ENCODE data around the gene TEX261.

Gene TEX261

GRCh38 chr2:70981421-70981820, 13.3 kb downstream of the TEX261 start:
- DNase-seq: no peak

- no peak for DNase-seq
Observed at GRCh38 chr2:70979626-70980025, 15.0 kb downstream of the TEX261 start.

DNA sequence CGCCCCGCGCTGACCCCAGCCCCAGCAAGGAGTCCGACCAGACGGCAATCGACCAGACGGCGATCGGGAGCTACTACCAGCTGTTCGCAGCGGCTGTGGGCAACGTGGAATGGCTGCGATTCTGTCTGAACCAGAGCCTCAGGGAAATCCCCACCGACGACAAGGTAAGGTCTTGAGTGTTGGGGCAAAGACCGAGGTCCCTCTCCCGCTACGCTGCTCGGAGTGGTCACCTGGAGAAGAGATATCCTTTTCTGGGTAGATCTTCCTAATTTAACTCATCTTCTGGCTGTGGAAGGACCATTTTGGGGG, 15.5 kb downstream of the TEX261 start:
- no peak for DNase-seq

DNA sequence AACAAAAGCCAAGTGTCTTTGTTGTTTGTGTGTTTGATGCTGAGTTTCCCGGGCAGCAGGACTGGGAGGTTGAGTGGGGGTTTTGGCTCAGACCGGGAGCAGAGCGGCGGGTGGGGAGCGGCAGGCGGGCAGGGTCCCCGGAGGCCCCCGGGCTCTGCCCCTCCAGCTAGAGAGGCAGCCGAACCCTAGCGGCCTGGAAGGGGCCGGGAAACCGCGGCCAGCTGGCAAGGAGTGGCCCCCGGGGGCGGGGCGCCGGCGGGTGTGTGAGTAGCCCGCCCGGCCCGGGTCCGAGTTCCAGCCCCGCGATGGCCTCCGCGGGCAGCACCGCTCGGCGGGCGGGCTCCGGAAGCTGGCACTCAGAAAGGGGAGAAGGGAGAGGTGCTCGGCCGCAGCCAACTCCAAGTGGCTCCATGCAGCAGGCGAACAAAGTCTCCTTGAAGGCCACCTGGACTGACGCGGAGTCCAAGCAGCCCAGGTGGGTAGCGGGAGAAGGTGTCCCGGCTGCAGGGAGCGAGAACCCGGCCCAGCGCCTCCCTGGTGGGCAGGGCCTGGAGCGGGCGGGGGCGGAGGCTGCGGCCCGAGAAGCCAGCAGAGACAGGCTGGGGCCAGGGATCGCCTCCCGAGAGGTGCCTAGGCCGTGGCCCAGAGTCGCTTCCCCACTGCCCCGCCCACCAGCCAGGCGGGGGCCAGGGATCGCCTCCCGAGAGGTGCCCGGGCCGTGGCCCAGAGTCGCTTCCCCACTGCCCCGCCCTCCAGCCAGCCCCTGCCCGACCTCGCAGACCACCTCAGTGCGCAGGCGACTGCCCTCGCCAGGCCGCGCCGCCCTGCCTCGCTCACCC, 16.1 kb downstream of the TEX261 start, which contains the start of gene ANKRD53:
Gene ANKRD53, plus strand, starts transcription at position 290 of the 839 bp plus-strand sequence. Its CDS starts 16 bp downstream, at position 306.
- DNase-seq: peak; percentile 28 to 52 (median 41)

DNA sequence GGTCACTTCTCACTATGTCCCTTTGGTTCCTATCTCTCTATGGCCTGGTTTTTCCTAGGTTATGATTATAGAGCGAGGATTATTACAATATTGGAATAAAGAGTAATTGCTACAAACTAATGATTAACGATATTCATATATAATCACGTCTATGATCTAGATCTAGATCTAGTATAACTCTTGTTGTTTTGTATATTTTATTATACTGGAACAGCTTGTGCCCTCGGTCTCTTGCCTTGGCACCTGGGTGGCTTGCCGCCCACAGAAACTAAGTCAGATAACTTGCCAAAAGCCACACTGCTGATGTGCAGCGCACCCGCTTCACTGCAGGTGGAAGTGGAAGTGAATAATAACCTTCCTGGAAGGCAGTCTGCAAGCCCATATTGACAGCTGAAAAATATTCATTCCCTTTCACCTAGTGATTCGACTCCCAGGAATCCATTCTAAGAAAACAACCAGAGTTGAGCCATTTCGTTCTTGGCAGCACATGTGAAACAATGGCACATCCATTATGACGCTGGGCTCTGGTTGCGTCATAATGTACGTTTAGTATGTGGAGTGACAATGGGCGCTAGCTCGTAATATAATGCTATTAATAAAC, 17.0 kb downstream of the TEX261 start:
- peak; percentile 71 to 75 (median 75) for DNase-seq

DNA sequence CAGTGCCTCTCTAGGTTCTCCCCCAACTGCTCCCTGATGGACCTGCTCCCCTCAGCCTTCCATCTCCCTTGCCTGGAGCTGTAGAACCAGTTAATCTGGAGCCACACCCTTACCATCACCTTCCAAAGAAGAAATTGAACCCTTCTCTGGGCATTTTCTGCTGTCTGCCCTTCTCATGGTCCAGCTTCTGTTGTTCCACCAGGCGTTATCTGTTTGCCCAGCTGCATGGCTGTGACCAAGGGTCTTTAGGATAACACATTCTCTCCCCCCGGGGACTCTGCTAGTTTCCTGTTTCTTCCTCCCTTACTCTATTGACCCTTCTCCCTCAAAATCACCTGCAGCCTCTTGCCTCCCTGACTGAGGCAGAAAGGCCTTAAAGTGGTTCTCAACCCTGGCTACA, 19.4 kb downstream of the TEX261 start:
- DNase-seq: no peak

DNA sequence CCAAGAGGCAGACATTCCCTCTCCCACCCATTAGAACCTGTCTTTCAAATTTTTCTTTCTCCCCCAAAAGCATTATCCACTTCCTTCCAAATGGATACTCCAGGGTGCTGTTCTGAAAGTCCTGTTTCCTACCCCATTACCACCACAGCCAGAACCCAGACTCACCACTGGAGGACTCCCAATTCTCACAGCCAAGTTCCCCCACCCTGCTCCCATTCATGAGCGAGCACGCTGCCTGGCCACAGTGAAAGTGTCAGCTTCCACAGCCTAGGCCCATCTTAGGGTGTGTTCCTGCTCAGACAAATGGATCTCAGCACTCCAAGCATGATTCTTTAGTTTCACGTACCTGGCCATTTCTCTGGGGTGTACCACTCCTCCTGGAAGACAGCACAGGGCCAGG, 20.1 kb downstream of the TEX261 start:
- no peak for DNase-seq

GRCh38 chr2:70967189-70967588, 27.5 kb downstream of the TEX261 start:
- no peak for DNase-seq

DNA sequence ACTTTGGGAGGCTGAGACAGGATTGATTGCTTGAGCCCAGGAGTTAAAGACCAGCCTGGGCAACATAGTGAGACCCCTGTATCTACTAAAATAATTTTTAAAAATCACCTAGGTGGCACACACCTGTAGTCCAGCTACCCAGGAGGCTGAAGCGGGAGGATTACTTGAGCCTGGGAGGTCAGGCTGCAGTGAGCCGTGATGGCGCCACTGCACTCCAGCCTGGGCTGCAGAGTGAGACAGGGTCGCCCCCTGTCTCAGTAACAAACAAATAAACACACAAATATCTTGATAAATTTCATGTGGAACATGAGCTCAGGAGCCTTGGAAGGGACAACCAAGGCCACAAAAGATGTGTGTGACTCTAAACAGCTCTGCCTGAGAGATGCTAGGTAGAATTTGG, 28.0 kb downstream of the TEX261 start:
- DNase-seq: no peak

DNA sequence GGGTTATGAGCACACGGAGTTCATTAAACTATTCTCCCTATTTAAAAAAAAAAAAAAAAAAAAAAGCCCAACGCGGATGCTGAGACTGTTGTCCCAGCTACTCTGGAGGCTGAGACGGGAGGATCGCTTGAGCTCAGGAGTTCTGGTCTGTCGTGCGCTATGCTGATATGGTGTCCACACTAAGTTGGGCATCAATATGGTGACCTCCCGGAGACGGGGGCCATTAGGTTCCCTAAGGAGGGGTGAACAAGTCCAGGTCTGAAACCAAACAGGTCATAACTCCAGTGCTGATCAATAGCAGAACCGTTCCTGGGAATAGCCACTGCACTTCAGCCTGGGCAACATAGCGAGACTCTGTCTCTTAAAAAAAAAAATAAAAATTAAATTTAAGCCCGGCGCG, 29.2 kb downstream of the TEX261 start:
- DNase-seq: no peak

DNA sequence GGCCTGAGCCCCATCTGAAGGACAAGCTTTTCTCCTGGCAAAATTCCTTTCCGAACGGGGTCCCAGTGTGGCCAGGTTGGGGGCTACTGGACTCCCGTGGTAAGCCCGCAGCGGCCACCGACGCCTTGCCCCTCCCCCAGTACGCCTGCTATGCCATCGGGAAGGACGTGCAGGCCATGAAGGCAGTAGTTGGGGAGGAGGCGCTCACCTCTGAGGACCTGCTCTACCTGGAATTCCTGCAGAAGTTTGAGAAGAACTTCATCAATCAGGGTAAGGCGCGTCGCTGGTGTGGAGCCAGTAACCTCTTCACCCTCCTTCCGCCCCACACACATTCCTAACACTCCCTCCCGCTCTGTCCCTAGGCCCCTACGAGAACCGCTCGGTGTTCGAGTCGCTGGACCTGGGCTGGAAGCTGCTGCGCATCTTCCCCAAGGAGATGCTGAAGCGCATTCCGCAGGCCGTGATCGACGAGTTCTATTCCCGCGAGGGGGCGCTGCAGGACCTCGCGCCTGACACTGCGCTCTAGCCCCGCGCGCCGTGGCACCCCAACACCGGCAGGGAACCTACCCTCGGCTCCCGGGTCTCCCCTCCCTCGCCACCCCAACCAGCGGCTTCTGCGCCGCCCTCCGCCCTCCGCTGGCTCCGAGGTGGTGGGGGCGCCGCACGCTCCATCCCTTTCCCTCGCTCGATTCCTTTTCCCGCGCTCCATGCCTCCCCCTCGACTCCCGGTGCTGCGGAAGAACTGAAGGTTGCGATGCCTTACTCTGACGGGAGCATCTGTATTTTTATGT, 29.9 kb downstream of the TEX261 start:
- DNase-seq: peak; percentile 85 to 94 (median 88)

DNA sequence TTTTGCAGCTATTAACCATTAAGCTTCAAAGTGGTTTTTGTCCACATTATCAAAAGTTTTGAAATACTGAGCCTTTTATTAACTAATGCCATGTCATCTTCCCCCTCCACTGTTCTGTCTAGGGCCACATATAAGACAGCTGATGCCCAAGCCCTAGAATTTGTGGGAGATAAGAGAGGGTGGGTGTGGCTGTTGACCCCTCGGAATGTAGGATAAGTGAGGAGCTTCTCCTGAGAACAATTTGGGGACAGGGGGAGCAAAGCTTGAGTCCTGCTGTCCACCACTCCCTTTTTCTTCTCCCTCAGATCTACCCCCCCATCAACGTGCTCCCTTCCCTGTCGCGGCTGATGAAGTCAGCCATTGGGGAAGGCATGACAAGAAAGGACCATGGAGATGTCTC, 30.5 kb downstream of the TEX261 start:
- no peak for DNase-seq

- no peak for DNase-seq
Observed at GRCh38 chr2:70962885-70963878, 31.5 kb downstream of the TEX261 start.

DNA sequence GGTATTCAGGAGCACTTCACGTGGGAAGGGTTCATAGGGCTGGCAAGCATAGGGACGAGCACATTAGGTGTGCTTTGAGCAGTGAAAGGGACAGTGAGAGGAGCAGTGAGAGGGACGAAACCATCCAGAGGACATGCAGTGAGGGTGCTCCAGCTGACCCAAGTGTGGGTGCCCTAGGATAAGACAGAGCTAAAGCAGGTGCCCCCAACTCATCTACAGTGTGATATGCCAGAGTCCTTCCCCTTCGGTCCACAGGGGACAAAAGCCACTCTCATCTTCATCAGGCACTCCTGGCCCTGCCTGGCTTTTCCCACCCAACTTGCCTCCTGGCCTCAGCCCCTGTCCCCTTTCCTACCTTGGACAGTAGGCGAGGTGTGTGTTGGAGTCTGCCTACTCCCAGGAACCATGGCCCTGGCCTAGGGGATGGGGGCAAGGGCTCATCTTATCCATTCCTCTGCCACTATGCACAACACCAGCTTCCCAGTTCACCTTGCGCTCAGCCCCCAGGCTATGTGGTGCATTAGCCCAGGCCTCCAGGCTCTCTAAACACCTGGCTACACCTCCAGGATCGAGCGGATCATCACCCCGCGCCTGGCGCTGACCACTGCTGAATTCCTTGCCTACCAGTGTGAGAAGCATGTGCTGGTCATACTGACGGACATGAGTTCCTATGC, 32.3 kb downstream of the TEX261 start:
- no peak for DNase-seq

- DNase-seq: no peak
Observed at GRCh38 chr2:70961648-70961994, 33.1 kb downstream of the TEX261 start.

DNA sequence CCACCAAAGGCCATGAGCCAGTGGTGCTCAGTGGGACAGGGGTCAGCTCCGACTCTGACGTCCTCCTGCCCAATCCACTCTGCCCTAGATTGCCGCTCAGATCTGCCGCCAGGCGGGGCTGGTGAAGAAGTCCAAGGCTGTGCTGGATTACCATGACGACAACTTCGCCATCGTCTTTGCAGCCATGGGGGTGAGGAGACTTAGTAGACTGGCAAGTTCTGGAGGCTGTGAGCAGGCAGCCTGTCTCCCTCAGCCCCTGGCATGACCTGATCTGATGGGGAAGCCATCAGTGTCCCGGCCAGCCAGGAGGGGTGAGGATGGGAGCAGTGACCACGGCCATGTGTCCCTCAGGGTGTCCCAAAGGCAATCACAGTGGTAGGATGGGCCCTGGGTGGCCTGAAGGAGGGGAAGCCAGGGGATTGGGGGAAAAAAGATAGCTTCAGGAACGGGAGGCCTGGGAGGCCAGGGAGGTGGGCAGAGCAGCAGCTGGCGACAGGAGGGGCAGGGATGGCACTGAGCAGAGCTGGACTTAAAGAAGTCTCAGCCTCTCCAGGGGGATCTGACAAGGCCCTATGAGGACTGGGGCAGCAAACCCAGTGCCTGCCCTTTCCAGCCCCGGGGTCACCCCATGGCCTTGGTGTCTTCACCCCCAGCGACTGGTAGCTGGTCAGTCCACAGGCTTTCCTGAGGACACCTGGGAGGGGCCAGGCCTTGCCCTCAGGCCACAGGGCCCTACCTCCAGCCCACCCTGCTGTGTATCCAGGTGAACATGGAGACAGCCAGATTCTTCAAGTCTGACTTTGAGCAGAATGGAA, 33.6 kb downstream of the TEX261 start:
- no peak for DNase-seq

DNA sequence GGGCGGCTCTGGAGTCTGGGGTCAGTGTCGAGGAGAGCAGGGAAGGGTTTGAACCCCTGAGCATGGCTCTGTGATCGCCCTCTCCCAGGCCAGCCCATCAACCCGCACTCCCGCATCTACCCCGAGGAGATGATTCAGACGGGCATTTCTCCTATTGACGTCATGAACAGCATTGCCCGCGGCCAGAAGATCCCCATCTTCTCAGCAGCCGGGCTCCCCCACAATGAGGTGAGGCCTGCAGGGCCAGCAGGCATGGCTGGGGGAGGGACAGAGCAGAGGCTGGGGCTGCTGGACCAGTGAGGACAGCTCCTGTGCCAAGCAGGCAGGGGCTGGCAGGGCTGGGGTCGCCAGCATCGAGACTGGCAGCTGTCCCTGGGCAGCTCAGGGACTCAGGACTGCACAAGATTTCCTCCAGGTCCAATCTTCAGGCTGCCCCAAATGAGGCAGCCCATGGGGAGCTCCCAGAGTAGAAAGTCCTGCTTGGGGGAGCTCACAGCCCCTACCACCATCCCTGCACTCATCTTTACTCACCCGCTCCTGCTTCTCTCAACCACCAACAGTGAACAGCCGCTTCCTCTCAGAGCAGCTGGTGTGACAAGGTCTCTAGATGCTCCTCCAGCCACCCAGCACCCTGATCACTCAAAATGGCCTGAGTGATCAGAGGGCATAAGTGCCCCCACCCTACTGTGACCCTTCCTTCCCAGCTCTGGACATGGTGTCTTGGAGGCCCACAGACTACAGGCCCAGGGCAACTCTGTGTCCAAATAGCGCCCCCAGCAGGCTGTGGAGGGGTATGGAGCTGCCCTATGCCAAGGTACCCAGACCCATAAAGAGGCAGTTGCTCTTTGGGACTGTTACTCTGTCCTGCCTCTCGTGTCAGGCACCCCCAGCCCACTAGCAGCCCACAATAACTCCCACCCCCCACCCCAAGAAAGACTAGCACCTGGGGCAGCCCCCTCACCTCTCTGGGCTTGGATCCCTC, 34.5 kb downstream of the TEX261 start:
- DNase-seq: no peak

DNA sequence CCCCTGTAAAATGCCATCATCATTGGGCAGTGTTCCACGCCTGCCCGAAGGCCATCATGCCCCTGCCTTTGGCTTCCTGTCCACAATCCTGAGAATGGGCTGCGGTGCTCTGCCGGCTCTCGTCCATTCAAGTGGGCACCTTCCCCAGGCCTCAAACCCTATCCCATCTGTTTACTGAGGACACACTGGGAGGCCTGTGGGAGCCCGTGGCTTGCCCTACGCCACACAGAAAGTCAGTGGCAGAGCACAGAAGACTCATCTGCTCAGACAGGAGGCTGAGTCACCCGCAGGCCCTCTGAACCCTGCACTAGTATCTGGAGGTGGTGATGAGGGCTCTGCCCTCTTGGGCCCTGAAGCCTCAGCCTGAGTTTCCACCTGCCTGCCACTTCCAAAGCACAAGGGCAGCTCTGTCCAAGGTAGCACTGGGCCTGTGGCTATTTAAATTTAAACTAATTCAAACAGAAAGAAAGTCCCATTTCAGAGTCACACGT, 35.4 kb downstream of the TEX261 start:
- DNase-seq: no peak

DNA sequence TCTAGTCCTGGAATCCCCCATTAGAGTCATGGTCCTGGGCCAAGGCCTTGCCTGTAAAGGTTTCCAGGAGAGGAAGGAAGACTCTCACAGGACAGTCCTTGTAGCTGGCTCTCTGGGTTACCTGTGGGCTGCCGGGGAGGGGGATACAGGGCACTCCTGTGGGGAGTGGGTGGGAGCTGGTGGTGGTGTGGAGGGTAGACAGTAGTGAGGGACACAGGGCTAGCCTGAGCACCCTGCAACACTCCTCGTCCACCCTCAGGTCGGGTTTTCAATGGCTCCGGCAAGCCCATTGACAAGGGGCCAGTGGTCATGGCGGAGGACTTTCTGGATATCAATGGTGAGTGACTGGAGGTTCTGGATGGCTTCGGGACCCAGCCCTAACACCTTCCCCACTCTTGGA, 35.9 kb downstream of the TEX261 start:
- no peak for DNase-seq

GRCh38 chr2:70957798-70958197, 36.9 kb downstream of the TEX261 start:
- no peak for DNase-seq

Data from suppressor macrophage treated with lipopolysaccharide for 1 hour (primary cell).